Measurements from ENCODE around the gene DNM2.
A peak's percentile ranks its signal among the peaks of the same experiment; 100 is the strongest.
"Not testable (repeated sequence)": the region's sequence is repeated elsewhere in the genome, so short reads cannot be mapped to it uniquely, and the experiment has no call there.

The DNM2 gene

GRCh38 chr19:10756371-10756770 is 38.5 kb downstream of the DNM2 start:
- DNase-seq: no peak

DNA sequence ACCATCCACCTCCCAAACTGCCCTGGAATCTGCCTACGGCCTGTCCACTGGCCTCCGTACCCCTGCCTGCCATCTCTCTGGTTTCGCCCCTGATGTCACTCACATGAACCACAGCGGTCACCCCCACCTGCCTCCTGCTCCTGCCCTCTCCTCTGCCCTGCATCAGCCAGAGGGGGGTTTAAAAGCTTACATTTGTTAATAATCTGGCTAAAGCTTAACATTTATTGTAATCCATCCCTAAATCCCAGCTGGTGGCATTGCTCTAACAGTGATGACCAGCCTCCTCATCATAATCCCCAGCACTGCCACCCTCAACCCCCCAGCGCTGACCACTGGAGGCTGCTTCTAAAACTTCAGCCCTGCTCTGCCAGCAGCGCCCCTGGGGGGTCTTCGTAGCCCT is 38.9 kb downstream of the DNM2 start:
- no peak for DNase-seq

GRCh38 chr19:10758050-10758449 is 40.2 kb downstream of the DNM2 start:
- DNase-seq: not testable (repeated sequence)

GRCh38 chr19:10758978-10759377 is 41.1 kb downstream of the DNM2 start:
- no peak for DNase-seq

DNA sequence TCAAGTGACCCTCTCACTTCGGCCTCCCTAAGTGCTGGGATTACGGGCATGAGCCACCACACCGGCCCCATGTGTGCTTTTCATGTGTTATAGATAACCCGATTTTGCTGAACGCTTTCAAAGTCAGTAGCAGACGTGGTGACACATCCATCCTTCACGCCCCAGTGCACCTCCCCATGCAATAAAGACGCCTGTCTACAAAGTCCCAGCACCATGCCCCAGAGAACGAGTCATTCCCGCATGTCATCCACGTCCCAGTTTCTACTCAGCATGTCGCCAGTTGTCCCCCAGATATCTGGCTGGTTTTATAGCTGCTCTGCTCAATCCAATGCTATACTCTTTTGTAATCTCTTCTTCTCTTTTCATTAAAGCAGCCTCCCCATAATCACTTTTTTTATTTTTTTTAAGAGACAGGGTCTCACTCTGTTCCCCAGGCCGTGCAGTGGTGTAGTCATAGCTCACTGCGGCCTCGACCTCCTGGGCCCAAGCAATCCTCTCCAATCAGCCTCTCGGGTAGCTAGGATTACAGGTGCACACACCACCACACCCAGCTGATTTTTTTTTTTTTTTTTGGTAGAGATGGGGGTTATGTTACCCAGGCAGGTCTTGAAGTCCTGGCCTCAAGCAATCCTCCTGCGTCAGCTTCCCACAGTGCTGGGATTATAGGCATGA is 42.5 kb downstream of the DNM2 start:
- DNase-seq: peak; percentile 34

GRCh38 chr19:10761443-10762250 is 43.8 kb downstream of the DNM2 start:
- DNase-seq: no peak

DNA sequence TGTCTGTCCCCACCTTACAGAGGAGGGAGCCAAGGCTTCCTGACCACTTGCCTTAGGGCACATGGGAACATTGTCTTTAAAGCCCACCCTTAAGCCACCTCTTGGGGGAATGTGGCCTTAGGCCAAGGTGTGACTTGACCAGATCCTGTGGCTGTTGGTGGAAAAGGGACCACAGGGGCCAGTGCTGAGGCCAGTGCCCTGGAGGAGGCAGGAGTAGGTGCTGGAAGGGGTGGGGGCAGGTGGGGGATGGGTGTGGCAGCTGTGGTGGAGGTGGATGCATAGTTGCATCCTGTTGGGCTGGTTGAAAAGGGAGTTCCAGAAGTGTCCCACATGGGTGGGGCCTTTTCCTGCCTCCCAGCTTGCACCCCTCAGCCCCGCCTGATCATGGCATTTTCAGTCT is 44.8 kb downstream of the DNM2 start:
- DNase-seq: no peak

DNA sequence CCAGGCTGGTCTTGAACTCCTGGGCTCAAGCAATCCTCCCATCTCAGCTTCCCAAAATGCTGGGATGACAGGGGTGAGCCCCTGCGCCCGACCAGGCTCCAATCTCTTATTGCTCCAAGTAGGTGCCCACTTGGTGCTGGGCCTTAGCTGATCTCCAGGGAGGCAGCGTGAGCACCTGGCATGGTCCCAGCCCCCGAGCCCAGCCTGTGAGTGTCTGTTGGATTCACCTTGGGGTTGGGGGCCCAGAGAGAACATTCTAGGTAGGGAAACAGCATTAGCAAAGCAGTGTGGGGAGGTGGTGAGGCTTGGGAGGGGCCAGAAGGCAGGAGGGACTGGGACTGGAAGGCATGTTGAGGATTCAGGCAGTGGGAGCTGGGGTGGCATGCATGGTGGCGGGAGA is 45.5 kb downstream of the DNM2 start:
- no peak for DNase-seq

- DNase-seq: no peak
Measured at GRCh38 chr19:10763828-10764339, 46.0 kb downstream of the DNM2 start.

DNA sequence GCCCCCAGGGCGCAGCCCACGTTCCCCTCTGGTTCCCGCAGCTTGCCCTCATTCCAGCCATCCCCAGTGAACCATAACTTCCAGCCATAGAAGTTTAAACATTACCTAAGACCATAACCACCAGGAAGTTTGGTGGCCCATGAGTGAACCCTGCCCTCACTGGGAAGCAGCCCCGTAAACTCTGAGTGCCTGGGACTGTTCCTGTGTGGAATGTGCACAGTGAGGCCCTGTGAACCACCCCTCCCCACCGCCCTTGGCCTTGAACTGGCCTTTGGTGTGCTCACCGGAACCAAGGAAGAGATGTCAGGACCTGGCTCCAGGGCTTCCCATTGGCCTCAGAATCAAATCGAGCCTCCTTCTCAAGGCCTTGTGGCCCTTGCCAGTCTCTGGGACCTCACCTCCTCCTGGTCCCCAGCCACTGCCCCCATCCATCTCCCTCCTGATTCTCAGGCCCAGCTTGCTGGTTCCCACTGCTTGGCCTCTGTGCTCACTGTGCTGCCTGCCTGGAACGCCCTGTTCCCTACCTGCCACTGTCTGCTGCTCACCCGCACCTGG is 46.5 kb downstream of the DNM2 start:
- no peak for DNase-seq

DNA sequence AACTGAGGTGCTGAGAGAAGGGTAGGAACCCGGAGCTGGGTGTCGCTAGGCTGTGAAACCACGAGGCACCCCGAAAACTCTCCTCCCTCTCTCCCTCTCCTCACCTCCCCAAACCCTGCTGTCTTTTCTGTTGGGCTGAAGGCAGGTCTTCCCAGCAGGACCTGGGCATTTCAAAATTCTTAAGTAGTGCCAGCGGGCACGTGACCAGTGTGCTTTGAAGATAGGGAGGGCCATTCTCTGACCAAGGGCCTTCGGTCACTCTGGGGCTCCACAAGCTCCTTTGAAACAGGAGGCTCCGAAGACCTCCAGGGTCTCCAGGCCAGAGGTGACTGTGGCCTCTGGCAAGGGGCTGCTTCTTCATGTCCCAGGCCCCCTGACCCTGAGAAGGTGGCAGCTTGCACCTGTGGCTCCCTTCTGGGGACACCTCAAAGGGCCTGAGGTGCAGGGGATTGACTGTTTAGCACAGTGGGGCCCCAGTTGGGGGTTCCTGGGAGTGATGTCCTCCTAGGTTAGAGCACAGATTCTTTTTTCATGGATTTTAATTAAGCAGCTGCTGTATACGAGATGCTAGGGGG is 48.3 kb downstream of the DNM2 start:
- DNase-seq: no peak

- DNase-seq: no peak
Measured at GRCh38 chr19:10766671-10767201, 48.9 kb downstream of the DNM2 start.

DNA sequence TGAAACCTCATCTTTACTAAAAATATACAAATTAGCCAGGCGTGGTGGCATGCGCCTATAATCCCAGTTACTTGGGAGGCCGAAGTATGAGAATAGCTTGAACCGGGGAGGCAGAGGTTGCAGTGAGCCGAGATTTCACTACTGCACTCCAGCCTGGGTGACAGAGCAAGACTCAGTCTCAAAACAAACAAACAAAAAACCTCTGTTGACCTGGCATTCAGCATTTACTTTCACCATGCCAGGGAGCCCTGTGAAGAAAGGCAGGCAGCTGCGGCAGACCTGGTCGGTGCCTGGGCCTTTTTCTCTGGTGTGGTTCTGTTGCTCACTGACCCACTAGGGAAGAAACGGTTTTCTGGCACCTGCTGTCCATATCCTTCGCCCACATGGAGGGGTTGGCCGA is 49.8 kb downstream of the DNM2 start:
- no peak for DNase-seq

- DNase-seq: no peak
Measured at GRCh38 chr19:10768369-10768768, 50.5 kb downstream of the DNM2 start.

DNA sequence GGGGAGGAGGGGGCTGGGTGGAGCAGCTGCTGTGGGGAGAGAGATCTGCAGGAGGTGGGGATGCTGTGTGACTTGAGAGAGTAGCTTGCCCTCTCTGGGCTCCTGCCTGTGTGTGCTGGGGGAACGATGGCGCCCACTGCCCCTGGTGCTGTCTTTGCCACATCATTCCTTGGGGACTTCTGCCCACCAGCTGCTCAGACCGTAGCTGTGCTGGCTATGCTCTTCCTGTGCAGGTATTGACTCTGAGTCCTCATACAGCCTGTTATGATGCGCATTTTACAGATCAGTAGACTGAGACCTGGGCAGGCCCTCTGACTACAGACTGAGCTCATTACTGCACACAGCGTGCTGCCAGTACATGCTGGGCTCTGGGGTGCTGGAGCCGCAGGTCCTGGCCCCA is 51.1 kb downstream of the DNM2 start:
- DNase-seq: no peak

- DNase-seq: peak; percentile 21
Measured at GRCh38 chr19:10769533-10770491, 51.9 kb downstream of the DNM2 start.

GRCh38 chr19:10773969-10774368 is 56.1 kb downstream of the DNM2 start:
- DNase-seq: no peak

- no peak for DNase-seq
Measured at GRCh38 chr19:10774893-10775292, 57.0 kb downstream of the DNM2 start.

GRCh38 chr19:10776900-10777650 is 59.2 kb downstream of the DNM2 start:
- DNase-seq: peak; percentile 5

DNA sequence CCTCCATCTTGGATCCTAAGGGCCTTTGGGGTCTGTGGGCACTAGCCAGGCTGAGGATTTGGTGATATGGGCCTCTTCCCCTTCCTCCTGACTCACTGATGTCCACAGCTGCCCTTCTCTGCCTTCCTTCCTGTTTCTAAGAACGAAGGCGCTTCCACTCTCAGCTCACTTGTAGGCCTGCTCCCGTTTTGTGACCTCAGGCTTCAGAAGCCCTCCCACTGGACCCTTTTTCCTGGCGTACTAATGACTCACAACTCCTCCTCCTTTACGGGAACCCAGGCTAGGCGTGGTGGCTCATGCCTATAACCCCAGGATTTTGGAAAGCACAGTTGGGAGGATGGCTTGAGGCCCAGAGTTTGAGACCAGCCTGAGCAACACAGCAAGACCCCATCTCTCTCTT is 62.5 kb downstream of the DNM2 start:
- peak; percentile 97 for DNase-seq

DNA sequence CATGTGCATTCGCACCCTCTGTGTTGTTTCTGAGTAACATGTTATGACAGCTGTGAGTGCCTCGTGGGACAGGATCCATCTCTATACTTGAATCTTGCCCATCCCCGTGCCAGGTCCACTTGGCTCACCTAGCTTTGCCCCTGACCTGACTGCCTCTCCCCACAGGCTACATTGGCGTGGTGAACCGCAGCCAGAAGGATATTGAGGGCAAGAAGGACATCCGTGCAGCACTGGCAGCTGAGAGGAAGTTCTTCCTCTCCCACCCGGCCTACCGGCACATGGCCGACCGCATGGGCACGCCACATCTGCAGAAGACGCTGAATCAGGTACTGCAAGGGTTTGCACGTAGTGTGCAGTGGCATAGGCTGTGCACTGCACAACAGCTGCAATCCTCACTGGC is 64.9 kb downstream of the DNM2 start:
- no peak for DNase-seq
